ENCODE data around the gene PATJ. TPM values are rescaled to one million over a fixed set of nuclear protein-coding genes. Genes with fewer than 3 reads are reported as not detected.
A peak's percentile ranks its signal among the peaks of the same experiment; 100 is the strongest.
"Not testable (repeated sequence)": the region's sequence is repeated elsewhere in the genome, so short reads cannot be mapped to it uniquely, and the experiment has no call there.

The PATJ gene
- total and polyA plus RNA-seq, 9 donors: 2.8 to 5.1 (median 3.5) TPM

DNA sequence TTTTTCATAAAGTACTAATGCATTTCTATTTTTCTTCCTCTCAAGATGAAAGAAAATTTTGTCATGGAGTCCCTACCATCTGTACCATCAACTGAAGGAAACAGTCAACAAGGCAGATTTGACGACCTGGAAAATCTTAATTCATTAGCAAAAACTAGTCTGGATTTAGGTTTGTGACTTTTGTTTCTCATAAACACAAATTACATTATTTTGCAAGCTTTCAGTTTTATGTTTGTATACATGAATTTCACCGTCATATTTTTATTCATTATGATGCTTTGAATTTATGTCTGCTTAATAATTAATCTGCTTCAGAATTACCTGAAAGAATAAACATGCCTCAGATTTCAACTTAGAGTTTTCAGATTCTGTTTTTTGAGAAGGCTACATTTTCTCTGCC is 132.9 kb downstream of the PATJ start:
- no peaks in the 10 kb centered on the region for H3K4me1 ChIP-seq (ENCODE audit: control insufficient read depth, insufficient read depth, low read length)
- peaks cover 7% of the 10 kb centered on the region for H3K9me3 ChIP-seq (replicated peaks; ENCODE audit: control insufficient read depth, low read depth, low read length)
- H3K4me3 ChIP-seq (ENCODE audit: low read length): no peak overlapping the region
- no peak for DNase-seq
- no CpG with 5 or more reads among the region's 2 CpGs for WGBS (ENCODE audit: insufficient coverage)
- no peak overlapping the region for H3K27ac ChIP-seq (ENCODE audit: low read length)
- H3K36me3 ChIP-seq (ENCODE audit: control insufficient read depth, insufficient read depth, low read length): no peaks in the 10 kb centered on the region
- H3K27me3 ChIP-seq (ENCODE audit: control insufficient read depth, insufficient read depth, low read length): no peaks in the 10 kb centered on the region

DNA sequence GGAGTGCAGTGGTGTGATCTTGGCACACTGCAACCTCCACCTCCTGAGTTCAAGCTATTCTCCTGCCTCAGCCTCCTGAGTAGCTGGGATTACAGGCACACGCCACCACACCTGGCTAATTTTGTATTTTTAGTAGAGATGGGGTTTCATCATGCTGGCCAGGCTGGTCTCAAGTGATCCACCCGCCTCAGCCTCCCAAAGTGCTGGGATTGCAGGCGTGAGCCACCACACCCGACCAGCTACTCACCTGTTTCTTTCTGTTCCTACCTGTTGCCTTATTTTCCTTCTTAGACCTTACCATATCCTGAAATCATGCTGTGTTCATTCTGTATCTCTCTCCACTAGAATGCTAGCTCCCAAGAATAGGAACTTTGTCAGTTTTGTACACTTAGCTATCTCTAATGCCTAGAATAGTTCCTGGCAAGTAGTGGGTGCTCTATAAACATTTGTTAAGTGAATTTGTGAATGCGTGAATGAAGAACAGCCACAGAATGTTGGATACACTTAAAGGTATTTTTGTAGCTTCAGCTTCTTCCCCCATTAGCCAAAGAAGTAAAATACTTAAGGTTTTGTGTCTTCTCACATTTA is 137.7 kb downstream of the PATJ start:
- not testable (repeated sequence) for H3K4me1 ChIP-seq (ENCODE audit: control insufficient read depth, insufficient read depth, low read length); DNase-seq; H3K27me3 ChIP-seq (ENCODE audit: control insufficient read depth, insufficient read depth, low read length); H3K4me3 ChIP-seq (ENCODE audit: low read length); H3K9me3 ChIP-seq (replicated peaks; ENCODE audit: control insufficient read depth, low read depth, low read length); H3K36me3 ChIP-seq (ENCODE audit: control insufficient read depth, insufficient read depth, low read length); H3K27ac ChIP-seq (ENCODE audit: low read length)
- 100% methylated on average over 3 of the region's 5 CpGs for WGBS (ENCODE audit: insufficient coverage)

DNA sequence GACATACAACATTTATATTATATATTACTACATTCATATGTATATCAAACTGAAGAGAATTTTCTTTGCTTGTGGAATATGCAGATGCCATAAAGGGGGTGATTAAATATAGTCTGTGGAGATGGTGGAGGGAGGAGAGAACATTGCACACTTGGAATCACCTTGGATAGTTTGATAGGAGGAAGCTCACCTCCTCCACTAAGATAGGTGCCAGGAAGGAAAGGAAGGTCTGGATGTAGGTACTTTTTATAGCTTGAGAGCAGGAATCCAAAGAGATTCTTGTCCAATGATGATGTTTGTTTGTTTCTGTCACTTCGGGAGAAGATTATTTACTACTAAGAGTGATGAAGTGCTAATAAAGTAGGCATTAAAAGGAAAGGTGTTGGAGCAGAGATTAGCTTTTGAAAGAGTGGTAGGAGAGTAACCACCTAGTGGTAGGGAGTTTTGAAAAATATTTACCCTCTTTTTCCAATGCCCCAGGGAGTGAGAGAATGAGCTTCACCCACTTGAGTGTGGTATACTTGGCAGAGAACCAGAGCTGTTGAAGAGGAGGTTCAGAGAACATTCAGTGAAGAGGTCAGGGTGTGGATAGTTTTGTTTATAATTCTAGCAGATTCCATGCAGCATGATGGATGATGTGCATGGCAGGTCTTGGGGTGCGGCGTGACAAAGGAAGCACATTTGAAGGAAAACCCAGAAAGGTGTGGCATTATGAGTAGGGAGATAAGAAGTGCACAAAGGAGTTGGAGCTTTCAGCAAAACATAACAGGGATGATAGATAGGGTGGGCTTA is 145.0 kb downstream of the PATJ start:
- Histone ChIP-seq H3K4me1 (ENCODE audit: control insufficient read depth, insufficient read depth, low read length) (no peaks in the 10 kb centered on the region), H3K4me3 (ENCODE audit: low read length) (no peak overlapping the region), H3K27ac (ENCODE audit: low read length) (no peak overlapping the region), H3K36me3 (ENCODE audit: control insufficient read depth, insufficient read depth, low read length) (no peaks in the 10 kb centered on the region), H3K9me3 (replicated peaks; ENCODE audit: control insufficient read depth, low read depth, low read length) (no peaks in the 10 kb centered on the region), H3K27me3 (ENCODE audit: control insufficient read depth, insufficient read depth, low read length) (no peaks in the 10 kb centered on the region)
- DNase-seq: no peak
- 91% methylated on average over 3 of the region's 3 CpGs for WGBS (ENCODE audit: insufficient coverage)

DNA sequence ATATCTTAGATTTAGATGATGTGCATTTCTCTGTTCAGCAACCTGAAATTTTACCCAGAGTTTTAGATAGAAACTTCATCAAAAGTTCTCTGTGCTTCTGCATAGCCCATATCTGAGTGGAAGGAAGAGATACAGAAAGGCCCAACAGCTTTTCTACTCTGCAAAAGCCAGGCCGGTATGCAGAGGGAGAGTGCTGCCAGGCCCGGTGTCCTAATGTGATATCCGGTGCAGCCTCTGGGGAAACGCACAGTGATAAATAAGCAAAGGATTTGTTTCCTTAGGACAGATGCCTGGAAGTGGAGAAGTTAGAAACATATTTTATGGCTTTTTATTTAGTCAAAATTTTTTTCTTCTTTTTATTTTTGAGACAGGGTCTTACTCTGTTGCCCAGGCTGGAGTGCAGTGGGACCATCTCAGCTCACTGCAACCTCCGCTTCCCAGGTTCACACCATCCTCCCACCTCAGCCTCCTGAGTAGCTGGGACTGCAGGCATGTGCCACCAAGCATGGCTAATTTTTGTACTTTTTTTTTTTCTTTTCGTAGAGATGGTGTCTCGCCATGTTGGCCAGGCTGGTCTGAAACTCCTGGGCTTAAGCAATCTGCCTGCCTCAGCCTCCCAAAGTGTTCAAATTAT is 145.8 kb downstream of the PATJ start:
- H3K4me3 ChIP-seq (ENCODE audit: low read length): no peak overlapping the region
- no peaks in the 10 kb centered on the region for H3K36me3 ChIP-seq (ENCODE audit: control insufficient read depth, insufficient read depth, low read length)
- no peaks in the 10 kb centered on the region for H3K27me3 ChIP-seq (ENCODE audit: control insufficient read depth, insufficient read depth, low read length)
- peak; percentile 15 for DNase-seq
- H3K27ac ChIP-seq (ENCODE audit: low read length): no peak overlapping the region
- H3K9me3 ChIP-seq (replicated peaks; ENCODE audit: control insufficient read depth, low read depth, low read length): no peaks in the 10 kb centered on the region
- H3K4me1 ChIP-seq (ENCODE audit: control insufficient read depth, insufficient read depth, low read length): no peaks in the 10 kb centered on the region
- WGBS (ENCODE audit: insufficient coverage): 60% methylated on average over 6 of the region's 7 CpGs

DNA sequence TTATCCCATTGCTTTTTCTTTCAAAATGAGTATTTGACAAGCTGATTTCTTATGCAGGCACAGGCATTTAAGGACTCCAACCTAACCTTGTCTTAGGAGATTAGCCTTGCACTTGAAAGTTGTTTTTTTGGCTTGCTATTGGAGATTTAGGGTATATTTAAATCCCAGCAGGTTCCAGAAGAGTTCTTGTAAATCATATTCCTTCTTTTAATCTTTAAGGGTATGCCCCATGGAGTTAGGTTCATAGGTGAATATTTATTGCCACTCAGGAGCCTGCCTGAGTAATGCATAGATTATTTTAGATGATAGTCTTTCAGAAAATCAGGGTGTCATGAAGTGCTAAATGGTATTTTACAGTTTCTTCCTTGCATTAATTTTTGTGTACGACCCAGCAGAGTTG is 146.5 kb downstream of the PATJ start:
- Histone ChIP-seq H3K9me3 (replicated peaks; ENCODE audit: control insufficient read depth, low read depth, low read length) (no peaks in the 10 kb centered on the region), H3K27me3 (ENCODE audit: control insufficient read depth, insufficient read depth, low read length) (no peaks in the 10 kb centered on the region), H3K36me3 (ENCODE audit: control insufficient read depth, insufficient read depth, low read length) (no peaks in the 10 kb centered on the region), H3K27ac (ENCODE audit: low read length) (no peak overlapping the region), H3K4me1 (ENCODE audit: control insufficient read depth, insufficient read depth, low read length) (no peaks in the 10 kb centered on the region), H3K4me3 (ENCODE audit: low read length) (no peak overlapping the region)
- no peak for DNase-seq
- WGBS (ENCODE audit: insufficient coverage): no CpG with 5 or more reads among the region's 1 CpG

DNA sequence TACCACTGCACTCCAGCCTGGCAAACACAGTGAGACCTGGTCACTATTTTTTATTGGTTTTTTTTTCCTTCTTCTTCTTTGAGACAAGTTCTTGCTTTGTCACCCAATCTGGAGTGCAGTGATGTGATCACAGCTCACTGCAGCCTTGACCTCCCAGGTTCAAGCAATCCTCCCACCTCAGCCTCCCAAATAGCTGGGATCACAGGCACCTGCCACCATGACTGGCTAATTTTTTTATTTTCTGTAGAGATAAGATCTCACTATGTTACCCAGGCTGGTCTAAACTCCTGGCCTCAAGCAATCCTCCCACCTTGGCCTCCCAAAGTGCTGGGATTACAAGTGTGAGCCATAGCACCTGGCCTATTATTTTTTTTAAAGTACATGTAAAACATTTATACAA is 148.2 kb downstream of the PATJ start:
- H3K27ac ChIP-seq (ENCODE audit: low read length); DNase-seq; H3K27me3 ChIP-seq (ENCODE audit: control insufficient read depth, insufficient read depth, low read length); H3K4me1 ChIP-seq (ENCODE audit: control insufficient read depth, insufficient read depth, low read length); H3K4me3 ChIP-seq (ENCODE audit: low read length); H3K9me3 ChIP-seq (replicated peaks; ENCODE audit: control insufficient read depth, low read depth, low read length); H3K36me3 ChIP-seq (ENCODE audit: control insufficient read depth, insufficient read depth, low read length): not testable (repeated sequence)

DNA sequence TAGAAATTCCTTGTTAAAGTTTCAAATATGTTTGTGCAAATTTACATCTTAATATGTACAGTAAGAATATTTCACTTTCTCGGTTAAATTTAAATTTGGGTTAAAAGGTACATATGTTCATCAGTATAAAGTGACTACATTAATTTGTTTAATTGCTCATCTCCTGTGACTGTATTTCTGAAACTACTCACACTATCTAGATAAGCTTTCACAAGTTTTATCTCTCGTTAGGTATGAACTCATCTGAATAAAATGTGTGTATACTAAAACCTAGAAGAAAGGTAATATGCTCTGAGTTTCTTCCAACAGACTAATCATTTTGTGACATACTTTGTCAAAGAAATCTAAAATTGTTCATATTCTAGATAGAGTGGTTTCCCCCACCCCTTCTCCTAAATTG is 150.7 kb downstream of the PATJ start:
- no peaks in the 10 kb centered on the region for H3K4me1 ChIP-seq (ENCODE audit: control insufficient read depth, insufficient read depth, low read length)
- no peaks in the 10 kb centered on the region for H3K27me3 ChIP-seq (ENCODE audit: control insufficient read depth, insufficient read depth, low read length)
- H3K36me3 ChIP-seq (ENCODE audit: control insufficient read depth, insufficient read depth, low read length): no peaks in the 10 kb centered on the region
- DNase-seq: no peak
- WGBS (ENCODE audit: insufficient coverage): no CpG with 5 or more reads among the region's 2 CpGs
- no peak overlapping the region for H3K4me3 ChIP-seq (ENCODE audit: low read length)
- no peak overlapping the region for H3K27ac ChIP-seq (ENCODE audit: low read length)
- H3K9me3 ChIP-seq (replicated peaks; ENCODE audit: control insufficient read depth, low read depth, low read length): no peaks in the 10 kb centered on the region

DNA sequence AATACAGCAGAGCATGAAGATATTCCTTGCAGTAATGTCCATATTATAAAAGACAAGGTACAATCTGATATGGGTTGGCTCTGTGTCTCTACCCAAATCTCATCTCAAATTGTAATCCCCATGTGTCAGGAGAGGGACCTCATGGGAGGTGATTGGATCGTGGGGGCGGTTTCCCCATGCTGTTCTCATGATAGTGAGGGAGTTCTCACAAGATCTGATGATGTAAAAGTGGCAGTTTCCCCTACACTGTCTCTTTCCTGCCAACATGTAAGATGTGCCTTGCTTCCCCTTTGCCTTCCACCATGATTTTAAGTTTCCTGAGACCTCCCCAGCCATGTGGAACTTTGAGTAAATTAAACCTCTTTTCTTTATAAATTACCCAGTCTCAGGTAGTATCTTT is 152.0 kb downstream of the PATJ start:
- not testable (repeated sequence) for H3K36me3 ChIP-seq (ENCODE audit: control insufficient read depth, insufficient read depth, low read length); H3K9me3 ChIP-seq (replicated peaks; ENCODE audit: control insufficient read depth, low read depth, low read length); H3K4me1 ChIP-seq (ENCODE audit: control insufficient read depth, insufficient read depth, low read length); H3K27ac ChIP-seq (ENCODE audit: low read length); DNase-seq; H3K27me3 ChIP-seq (ENCODE audit: control insufficient read depth, insufficient read depth, low read length); H3K4me3 ChIP-seq (ENCODE audit: low read length)
- no CpG with 5 or more reads among the region's 2 CpGs for WGBS (ENCODE audit: insufficient coverage)

DNA sequence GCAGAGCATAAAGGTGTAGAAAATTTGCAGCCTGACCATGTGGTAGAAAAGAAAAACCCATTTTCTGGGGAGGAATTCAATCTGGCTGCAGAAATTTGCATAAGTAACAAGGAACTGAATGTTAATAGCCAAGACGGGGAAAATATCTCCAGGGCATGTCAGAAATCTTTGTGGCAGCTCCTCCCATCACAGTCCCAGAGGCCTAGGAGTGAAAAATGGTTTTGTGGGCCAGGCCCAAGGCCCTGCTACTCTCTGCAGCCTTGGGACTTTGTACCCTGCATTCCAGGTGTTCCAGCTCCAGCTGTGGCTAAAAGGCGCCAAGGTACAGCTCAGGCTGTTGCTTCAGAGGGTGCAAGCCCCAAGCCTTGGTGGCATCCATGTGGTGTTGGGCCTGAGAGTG is 152.9 kb downstream of the PATJ start:
- no peaks in the 10 kb centered on the region for H3K27me3 ChIP-seq (ENCODE audit: control insufficient read depth, insufficient read depth, low read length)
- no peaks in the 10 kb centered on the region for H3K4me1 ChIP-seq (ENCODE audit: control insufficient read depth, insufficient read depth, low read length)
- WGBS (ENCODE audit: insufficient coverage): no CpG with 5 or more reads among the region's 2 CpGs
- no peak overlapping the region for H3K4me3 ChIP-seq (ENCODE audit: low read length)
- DNase-seq: no peak
- H3K9me3 ChIP-seq (replicated peaks; ENCODE audit: control insufficient read depth, low read depth, low read length): no peaks in the 10 kb centered on the region
- no peak overlapping the region for H3K27ac ChIP-seq (ENCODE audit: low read length)
- H3K36me3 ChIP-seq (ENCODE audit: control insufficient read depth, insufficient read depth, low read length): no peaks in the 10 kb centered on the region

DNA sequence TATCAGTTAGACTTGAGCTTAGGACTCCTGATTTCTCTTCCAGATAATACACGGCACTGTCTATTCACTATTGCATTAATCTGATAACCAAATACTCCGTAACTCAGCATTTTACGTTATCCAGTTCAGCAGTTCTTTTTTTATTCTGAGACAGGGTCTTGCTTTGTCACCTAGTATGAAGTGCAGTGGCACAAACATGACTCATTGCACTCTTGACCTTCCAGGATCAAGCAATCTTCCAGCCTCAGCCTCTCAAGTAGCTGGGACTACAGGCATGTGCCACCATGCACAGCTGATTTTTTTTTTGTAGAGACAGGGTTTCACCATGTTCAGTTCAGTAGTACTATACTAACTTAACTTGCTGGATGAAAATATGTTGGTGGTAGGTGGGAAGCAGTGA is 156.4 kb downstream of the PATJ start:
- no peaks in the 10 kb centered on the region for H3K27me3 ChIP-seq (ENCODE audit: control insufficient read depth, insufficient read depth, low read length)
- H3K4me1 ChIP-seq (ENCODE audit: control insufficient read depth, insufficient read depth, low read length): no peaks in the 10 kb centered on the region
- H3K36me3 ChIP-seq (ENCODE audit: control insufficient read depth, insufficient read depth, low read length): no peaks in the 10 kb centered on the region
- H3K4me3 ChIP-seq (ENCODE audit: low read length): no peak overlapping the region
- WGBS (ENCODE audit: insufficient coverage): 93% methylated on average over 3 of the region's 3 CpGs
- DNase-seq: no peak
- H3K27ac ChIP-seq (ENCODE audit: low read length): no peak overlapping the region
- no peaks in the 10 kb centered on the region for H3K9me3 ChIP-seq (replicated peaks; ENCODE audit: control insufficient read depth, low read depth, low read length)
